GM12865 (cell line): ENCODE results near the gene SSMEM1.

Experiments used
- DNase-seq: peaks from one replicate; pipeline ENCODE4 v3.0.0; 2010; ENCODE audit warnings: low read depth
- H3K4me3 ChIP-seq: 2 replicates; pipeline ENCODE4 v1.5.1; 2011; ENCODE audit warnings: mild to moderate bottlenecking, low read depth, low read length, control low read depth
- TF ChIP-seq, protein P1 (sequence below): IDR thresholded peaks from 2 replicates; pipeline ENCODE4 v1.5.1; 2011; ENCODE audit warnings: low read length, control low read depth, low read depth, inconsistent platforms; ENCODE audit not compliant: insufficient read depth; ENCODE audit errors: missing control alignments

Gene SSMEM1

DNA sequence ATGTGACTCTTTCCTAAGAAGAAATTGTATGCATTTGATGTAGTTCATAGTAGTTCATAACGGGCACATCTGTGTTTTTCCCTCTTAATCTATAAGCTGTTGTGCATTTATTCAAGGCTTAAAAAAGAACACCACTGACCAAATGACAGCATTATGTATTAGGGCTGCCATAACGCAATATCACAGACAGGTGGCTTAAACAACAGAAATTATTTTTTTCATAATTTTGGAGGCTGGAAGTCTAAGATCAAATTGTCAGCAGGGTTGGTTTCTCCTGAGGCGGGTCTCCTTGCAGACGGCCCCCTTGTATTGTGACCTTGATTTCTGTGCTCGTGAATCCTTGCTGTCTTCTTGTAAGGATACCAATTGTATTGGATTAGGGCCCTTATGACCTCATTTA lies 627 bp upstream of the SSMEM1 start:
- TF ChIP-seq, protein P1, sequence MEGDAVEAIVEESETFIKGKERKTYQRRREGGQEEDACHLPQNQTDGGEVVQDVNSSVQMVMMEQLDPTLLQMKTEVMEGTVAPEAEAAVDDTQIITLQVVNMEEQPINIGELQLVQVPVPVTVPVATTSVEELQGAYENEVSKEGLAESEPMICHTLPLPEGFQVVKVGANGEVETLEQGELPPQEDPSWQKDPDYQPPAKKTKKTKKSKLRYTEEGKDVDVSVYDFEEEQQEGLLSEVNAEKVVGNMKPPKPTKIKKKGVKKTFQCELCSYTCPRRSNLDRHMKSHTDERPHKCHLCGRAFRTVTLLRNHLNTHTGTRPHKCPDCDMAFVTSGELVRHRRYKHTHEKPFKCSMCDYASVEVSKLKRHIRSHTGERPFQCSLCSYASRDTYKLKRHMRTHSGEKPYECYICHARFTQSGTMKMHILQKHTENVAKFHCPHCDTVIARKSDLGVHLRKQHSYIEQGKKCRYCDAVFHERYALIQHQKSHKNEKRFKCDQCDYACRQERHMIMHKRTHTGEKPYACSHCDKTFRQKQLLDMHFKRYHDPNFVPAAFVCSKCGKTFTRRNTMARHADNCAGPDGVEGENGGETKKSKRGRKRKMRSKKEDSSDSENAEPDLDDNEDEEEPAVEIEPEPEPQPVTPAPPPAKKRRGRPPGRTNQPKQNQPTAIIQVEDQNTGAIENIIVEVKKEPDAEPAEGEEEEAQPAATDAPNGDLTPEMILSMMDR = no peak
- no peak overlapping the region for H3K4me3 ChIP-seq
- no peak for DNase-seq

DNA sequence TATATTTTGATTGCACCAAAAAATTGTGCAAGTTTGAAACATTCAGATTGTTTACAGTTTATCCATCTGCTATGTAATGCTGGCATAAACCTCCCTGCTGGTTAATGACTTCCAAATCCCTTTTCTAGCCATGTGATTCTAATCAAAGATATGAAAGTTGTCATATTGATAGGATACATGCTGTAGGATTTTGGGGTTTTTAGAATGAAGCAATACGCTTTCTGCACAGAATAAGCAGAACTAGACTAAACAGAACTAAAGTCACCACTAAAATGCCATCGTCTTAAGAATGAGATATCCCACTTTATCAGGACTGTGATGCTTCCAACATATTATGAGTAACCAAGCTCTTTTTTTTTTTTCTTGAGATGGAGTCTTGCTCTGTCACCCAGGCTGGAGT lies 856 bp downstream of the SSMEM1 start:
- TF ChIP-seq, protein P1 = no peak
- H3K4me3 ChIP-seq = no peak overlapping the region
- DNase-seq = no peak

DNA sequence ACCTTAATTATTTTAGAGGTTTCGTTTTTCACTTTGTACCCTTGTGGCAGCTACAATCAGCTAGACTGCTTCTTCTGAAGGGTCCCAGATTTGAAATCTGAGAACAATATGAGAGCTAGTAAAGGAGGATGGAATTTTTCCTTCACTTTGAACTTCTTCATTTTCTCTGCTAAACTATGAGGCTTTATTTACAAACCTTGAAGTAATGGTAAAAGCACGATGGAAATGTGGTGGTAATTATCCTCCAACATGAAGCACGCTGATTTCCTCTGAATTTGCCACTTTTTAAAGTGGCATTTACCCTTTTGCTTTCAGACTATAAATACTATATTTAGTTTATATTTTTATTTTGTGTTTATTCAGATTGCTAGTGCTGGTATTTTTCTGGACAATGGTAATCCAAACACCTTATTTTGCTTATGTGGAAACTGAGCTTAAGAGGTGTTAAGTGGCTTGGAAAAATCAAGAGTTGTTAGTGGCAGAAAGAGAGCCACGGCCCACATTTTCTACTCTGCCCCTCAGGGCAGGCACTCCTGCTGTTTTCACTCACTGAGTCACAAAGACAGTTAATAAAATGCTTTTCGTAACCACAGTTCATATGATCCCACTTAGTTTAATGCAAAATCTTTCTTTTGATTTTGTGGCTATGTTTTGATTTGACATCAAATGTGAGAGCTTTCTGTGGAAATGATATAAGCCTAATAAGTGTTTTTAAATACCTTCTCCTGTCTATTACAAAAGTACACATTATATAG lies 2.7 kb downstream of the SSMEM1 start:
- TF ChIP-seq, protein P1 = no peak
- no peak for DNase-seq
- no peak overlapping the region for H3K4me3 ChIP-seq

DNA sequence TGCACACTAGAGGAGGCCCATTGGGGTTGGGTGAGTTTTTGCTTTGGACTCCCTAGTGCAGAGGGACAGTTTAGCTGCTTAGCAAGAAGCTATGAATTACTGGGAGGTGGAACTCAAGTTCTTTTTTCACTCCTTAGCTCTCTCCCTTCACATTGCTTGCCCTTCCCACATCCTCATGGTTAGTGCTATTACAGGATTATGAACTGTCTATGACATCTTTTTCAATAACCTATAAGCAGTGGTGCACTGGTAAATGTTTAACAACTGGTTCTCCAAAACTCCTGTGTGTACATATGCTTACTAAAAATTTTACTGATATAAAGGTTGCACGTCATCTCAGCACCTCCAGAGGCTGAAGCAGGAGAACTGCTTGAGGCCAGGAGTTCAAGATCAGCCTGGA lies 6.2 kb downstream of the SSMEM1 start:
- no peak overlapping the region for H3K4me3 ChIP-seq
- TF ChIP-seq, protein P1 = no peak
- no peak for DNase-seq

DNA sequence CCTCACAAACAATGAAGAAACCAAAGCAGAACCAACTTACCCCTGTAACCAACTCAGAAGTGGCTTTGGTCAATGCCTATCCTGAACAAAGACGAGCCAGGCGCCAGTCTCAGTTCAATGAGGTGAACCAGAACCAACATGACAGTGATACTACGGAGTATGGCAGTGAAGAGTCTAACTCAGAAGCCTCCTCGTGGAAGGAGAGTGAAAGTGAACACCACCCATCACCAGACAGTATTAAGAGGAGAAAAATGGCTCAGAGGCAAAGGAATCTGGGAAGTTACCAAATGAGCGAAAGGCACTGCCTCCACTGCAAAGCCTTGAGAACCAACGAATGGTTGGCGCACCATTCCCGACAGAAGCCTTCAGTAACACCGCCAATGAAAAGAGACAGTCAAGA lies 8.4 kb downstream of the SSMEM1 start:
- TF ChIP-seq, protein P1 = no peak
- no peak for DNase-seq
- no peak overlapping the region for H3K4me3 ChIP-seq

DNA sequence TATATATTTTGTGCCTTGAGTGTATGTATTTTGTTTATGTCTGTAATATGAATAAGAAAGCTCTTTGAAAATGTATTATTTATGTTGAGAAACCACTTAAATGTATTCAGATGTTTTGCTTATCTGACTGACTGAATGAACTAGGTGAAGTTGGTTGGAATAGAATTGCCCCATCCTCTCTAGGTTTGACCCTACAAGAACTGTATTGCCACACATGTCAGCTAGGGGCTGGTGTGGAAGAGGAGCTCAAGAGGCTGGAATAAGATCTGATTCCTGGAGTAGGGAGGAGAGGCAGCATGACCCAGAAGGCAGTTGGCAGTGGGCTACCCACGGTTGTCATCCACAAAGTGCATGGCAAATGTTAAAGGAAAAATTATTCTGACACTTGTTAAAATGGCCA lies 9.1 kb downstream of the SSMEM1 start:
- TF ChIP-seq, protein P1 = no peak
- H3K4me3 ChIP-seq = no peak overlapping the region
- DNase-seq = no peak
